ENCODE results near the gene ENHO.
A peak's percentile ranks its signal among the peaks of the same experiment; 100 is the strongest.
"Not testable (repeated sequence)": the region's sequence is repeated elsewhere in the genome, so short reads cannot be mapped to it uniquely, and the experiment has no call there.

ENHO gene

GRCh38 chr9:34506623-34507022 is 16.2 kb downstream of the ENHO start:
- no peak for DNase-seq (ENCODE audit: low spot score)

GRCh38 chr9:34505370-34506120 is 17.2 kb downstream of the ENHO start:
- peak; percentile 80 for DNase-seq (ENCODE audit: low spot score)

- no peak for DNase-seq (ENCODE audit: low spot score)
These were observed 19.4 kb downstream of the ENHO start for GRCh38 chr9:34503406-34503805.

- no peak for DNase-seq (ENCODE audit: low spot score)
These were observed 19.9 kb downstream of the ENHO start for GRCh38 chr9:34502891-34503290.

- no peak for DNase-seq (ENCODE audit: low spot score)
These were observed 20.3 kb downstream of the ENHO start for GRCh38 chr9:34502471-34502870.

GRCh38 chr9:34501889-34502425 is 20.8 kb downstream of the ENHO start:
- DNase-seq (ENCODE audit: low spot score), result no peak

GRCh38 chr9:34501372-34501771 is 21.4 kb downstream of the ENHO start:
- no peak for DNase-seq (ENCODE audit: low spot score)

- DNase-seq (ENCODE audit: low spot score), result peak; percentile 80
These were observed 22.0 kb downstream of the ENHO start for GRCh38 chr9:34500623-34501267.

GRCh38 chr9:34499076-34499475 is 23.7 kb downstream of the ENHO start:
- DNase-seq (ENCODE audit: low spot score), result no peak

- no peak for DNase-seq (ENCODE audit: low spot score)
These were observed 24.2 kb downstream of the ENHO start for GRCh38 chr9:34498553-34498952.

- no peak for DNase-seq (ENCODE audit: low spot score)
These were observed 26.6 kb downstream of the ENHO start for GRCh38 chr9:34496149-34496712.

GRCh38 chr9:34493972-34494535 is 28.7 kb downstream of the ENHO start:
- no peak for DNase-seq (ENCODE audit: low spot score)

- DNase-seq (ENCODE audit: low spot score), result peak; percentile 72
These were observed 30.7 kb downstream of the ENHO start for GRCh38 chr9:34492051-34492450.

GRCh38 chr9:34491596-34491995 is 31.2 kb downstream of the ENHO start:
- DNase-seq (ENCODE audit: low spot score), result no peak

GRCh38 chr9:34490760-34491159 is 32.0 kb downstream of the ENHO start:
- DNase-seq (ENCODE audit: low spot score), result no peak

GRCh38 chr9:34490360-34490759 is 32.4 kb downstream of the ENHO start:
- DNase-seq (ENCODE audit: low spot score), result no peak

GRCh38 chr9:34486572-34486971 is 36.2 kb downstream of the ENHO start:
- DNase-seq (ENCODE audit: low spot score), result no peak

- DNase-seq (ENCODE audit: low spot score), result no peak
These were observed 37.0 kb downstream of the ENHO start for GRCh38 chr9:34485822-34486221.

GRCh38 chr9:34484678-34485077 is 38.1 kb downstream of the ENHO start:
- no peak for DNase-seq (ENCODE audit: low spot score)

GRCh38 chr9:34482746-34483145 is 40.0 kb downstream of the ENHO start:
- DNase-seq (ENCODE audit: low spot score), result not testable (repeated sequence)

- DNase-seq (ENCODE audit: low spot score), result not testable (repeated sequence)
These were observed 41.2 kb downstream of the ENHO start for GRCh38 chr9:34481620-34482019.

- DNase-seq (ENCODE audit: low spot score), result no peak
These were observed 43.3 kb downstream of the ENHO start for GRCh38 chr9:34479431-34479866.

- DNase-seq (ENCODE audit: low spot score), result no peak
These were observed 45.2 kb downstream of the ENHO start for GRCh38 chr9:34477541-34477940.

Data from D341Med (cell line).